Panc1 (cell line): ENCODE measurements around the gene MB21D2.

Experiments used
- POLR2AphosphoS5 ChIP-seq: IDR thresholded peaks from 2 replicates; pipeline ENCODE4 v1.6.1; 2012; ENCODE audit warnings: mild to moderate bottlenecking, low read depth, low read length, moderate library complexity
- SIN3A ChIP-seq: IDR thresholded peaks from 2 replicates; pipeline ENCODE4 v1.6.1; 2012; ENCODE audit warnings: low read depth, mild to moderate bottlenecking, low read length, moderate library complexity, borderline replicate concordance; ENCODE audit not compliant: insufficient read depth
- TCF7L2 ChIP-seq: IDR thresholded peaks from 2 replicates; pipeline ENCODE4 v1.6.1; 2011; ENCODE audit warnings: mild to moderate bottlenecking, low read depth, low read length, inconsistent platforms
- TF ChIP-seq, protein P1 (sequence below): fragments of 450-650 bp; IDR thresholded peaks from 2 replicates; pipeline ENCODE4 v1.5.1; 2017; ENCODE audit warnings: mild to moderate bottlenecking
- TF ChIP-seq, protein P2 (sequence below), 2 experiments: IDR thresholded peaks; 2 replicates each; pipeline ENCODE4 v1.6.1; 2011 to 2012; ENCODE audit warnings: low read depth in 2 of 2, control low read depth in 1 of 2, low read length in 1 of 2, mild to moderate bottlenecking in 1 of 2, moderate library complexity in 1 of 2; ENCODE audit not compliant: insufficient read depth in 1 of 2

DNA sequence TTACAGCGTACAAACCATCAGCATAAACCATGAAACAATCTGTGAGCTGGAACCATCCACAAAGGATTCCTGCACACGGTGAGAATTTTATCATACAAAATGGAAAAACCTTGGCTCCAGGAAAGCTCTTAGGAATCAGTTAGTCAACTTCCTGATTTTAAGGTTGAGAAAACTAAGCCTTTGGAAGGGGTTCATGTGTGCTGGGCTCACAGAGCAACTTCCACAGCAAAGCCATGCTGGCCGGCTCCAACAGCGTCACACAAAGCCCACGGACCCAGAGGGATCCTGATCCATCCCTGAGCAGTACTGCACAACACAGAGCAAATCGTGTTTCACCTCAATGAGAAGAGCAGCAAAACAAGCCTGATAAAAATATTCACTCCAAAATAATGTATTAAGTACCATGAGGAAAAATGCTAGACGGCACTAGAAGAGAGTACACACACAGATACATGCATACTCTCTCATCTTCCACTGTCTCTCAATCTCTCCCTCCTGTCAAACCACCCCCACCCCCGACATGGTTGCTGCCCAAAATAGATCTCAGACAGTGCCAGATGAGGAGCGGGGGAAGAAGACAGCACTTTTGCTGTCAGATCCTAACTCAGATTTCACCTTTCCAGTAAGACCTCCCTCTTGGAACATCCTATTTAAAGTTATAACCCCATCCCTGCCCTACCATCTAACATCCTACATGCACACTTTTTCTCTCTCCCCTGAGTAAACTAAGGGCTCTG lies 58.6 kb downstream of the MB21D2 start:
- TF ChIP-seq, protein P1, sequence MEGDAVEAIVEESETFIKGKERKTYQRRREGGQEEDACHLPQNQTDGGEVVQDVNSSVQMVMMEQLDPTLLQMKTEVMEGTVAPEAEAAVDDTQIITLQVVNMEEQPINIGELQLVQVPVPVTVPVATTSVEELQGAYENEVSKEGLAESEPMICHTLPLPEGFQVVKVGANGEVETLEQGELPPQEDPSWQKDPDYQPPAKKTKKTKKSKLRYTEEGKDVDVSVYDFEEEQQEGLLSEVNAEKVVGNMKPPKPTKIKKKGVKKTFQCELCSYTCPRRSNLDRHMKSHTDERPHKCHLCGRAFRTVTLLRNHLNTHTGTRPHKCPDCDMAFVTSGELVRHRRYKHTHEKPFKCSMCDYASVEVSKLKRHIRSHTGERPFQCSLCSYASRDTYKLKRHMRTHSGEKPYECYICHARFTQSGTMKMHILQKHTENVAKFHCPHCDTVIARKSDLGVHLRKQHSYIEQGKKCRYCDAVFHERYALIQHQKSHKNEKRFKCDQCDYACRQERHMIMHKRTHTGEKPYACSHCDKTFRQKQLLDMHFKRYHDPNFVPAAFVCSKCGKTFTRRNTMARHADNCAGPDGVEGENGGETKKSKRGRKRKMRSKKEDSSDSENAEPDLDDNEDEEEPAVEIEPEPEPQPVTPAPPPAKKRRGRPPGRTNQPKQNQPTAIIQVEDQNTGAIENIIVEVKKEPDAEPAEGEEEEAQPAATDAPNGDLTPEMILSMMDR: no peak
- no peak for TF ChIP-seq POLR2AphosphoS5
- TF ChIP-seq, protein P2, sequence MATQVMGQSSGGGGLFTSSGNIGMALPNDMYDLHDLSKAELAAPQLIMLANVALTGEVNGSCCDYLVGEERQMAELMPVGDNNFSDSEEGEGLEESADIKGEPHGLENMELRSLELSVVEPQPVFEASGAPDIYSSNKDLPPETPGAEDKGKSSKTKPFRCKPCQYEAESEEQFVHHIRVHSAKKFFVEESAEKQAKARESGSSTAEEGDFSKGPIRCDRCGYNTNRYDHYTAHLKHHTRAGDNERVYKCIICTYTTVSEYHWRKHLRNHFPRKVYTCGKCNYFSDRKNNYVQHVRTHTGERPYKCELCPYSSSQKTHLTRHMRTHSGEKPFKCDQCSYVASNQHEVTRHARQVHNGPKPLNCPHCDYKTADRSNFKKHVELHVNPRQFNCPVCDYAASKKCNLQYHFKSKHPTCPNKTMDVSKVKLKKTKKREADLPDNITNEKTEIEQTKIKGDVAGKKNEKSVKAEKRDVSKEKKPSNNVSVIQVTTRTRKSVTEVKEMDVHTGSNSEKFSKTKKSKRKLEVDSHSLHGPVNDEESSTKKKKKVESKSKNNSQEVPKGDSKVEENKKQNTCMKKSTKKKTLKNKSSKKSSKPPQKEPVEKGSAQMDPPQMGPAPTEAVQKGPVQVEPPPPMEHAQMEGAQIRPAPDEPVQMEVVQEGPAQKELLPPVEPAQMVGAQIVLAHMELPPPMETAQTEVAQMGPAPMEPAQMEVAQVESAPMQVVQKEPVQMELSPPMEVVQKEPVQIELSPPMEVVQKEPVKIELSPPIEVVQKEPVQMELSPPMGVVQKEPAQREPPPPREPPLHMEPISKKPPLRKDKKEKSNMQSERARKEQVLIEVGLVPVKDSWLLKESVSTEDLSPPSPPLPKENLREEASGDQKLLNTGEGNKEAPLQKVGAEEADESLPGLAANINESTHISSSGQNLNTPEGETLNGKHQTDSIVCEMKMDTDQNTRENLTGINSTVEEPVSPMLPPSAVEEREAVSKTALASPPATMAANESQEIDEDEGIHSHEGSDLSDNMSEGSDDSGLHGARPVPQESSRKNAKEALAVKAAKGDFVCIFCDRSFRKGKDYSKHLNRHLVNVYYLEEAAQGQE (IDR thresholded peaks at IDR 0.05; ENCODE audit: insufficient read depth in 1 of 2, low read depth in 2 of 2, low read length in 1 of 2): no peak
- TF ChIP-seq SIN3A: no peak
- TF ChIP-seq TCF7L2: no peak
